ENCODE data around the gene NCAPD2.

Gene NCAPD2

DNA sequence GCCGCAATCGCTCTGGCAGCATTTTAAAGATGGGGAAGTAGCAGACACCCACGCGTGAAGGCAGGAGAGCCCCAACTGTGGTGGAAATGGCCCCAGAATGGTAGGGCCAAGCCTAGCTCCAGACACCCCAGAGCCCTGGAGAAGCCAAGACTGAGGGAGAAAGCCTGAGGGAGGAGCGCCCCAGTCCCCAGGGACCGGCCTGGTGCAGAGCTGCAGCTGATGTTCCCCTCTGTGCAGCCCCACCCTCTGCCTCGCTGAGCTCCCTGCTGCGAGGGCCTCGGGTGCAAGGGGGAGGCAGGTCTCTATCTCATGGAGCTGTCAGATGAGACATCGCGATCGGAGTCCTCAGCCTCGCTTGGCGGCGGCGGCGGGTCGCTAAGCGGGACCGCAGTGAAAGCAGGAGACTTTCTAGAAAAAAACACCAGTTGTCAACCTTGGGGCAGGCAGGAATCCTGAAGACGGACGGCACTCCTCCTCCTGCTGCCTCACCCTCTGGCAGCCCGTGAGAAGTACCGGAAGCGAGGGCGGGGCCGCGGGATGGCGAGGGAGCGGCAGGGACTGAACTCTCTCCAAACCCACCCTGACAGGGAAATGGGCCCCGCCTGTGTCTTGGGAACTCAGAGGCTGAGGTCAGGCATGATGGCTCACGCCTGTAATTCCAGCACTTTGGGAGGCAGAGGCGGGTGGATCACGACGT lies 46.4 kb downstream of the NCAPD2 start:
- no peak overlapping the region; the same call in 1 of the 2 replicates for H3K4me3 ChIP-seq (ENCODE audit: low read length)
- peak; percentile 45 for DNase-seq (ENCODE audit: low read depth, low spot score)

DNA sequence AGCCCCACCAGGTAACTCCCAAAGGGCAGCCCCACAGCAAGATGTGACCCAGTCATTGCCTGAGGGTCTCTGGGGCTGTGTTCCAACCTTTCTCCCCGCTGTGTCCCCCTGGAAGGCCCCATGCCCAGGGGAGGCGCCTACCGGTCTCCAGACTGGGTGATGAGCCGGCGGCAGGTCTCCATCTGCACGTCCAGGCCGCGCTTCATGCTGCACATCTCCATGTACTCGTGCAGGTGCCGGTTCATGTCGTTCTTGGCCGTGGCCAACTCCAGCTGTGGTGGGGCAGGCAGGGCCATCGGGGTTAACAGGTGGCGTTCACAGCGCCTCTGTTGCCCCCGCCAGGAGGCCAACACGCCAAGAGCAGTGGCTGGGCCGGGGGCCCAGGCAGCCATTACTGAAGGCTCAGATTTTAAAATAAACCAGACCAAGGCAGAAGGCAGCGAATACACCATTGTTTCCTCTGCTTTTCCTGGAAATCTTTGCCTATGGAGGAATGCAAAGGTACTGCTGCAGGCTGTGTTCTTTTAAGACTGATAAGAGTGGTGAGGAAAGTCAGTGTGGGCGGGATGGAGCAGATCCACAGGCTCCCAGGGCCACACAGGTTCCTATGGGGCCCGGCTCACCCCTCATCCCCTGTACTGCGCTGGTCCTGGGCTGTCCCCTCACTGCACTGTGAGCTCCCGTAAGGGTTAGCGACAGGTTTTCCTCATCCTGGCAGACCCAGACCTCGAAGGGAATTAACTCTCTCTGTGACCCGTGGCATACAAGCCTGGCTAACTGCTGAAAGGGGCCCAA lies 47.7 kb downstream of the NCAPD2 start:
- DNase-seq (ENCODE audit: low read depth, low spot score): no peak
- no peak overlapping the region for H3K4me3 ChIP-seq (ENCODE audit: low read length)

DNA sequence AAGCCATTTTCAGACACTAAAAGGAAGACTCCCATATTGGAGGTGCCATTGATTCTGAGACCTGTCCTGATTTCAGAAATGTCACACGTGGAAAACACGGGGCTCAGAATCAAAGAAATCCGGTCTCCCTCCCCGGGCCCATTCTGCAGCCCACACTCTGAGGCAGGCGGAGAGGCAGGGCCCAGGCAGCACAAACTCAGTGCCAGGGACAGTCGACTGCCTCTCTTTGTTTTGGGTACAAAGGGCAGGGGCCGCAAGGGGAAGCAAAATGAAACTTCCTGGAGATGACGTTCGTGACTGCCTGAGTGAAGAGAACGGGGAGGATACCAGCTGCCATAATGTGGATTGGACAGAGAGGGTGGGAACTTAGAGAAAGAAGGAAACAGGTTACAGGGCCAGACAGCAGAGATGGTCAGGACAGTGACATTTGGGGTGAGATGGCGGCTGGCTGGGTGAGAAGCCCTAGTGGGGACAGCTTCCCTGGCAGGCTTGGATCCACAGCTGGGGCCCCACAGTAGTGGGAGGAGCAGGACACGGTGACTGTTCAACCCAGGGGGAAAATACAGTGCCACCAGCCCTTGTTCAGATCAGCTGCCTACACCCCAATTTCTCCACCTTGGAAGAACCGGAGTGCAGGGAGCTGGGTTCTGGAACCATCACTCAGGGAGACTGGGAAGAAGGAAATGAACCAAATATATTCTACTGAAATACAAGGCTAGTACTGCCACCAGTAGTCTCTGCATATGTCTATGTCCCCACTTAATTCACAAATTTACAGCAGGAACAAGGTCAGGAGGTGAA lies 48.5 kb downstream of the NCAPD2 start:
- no peak for DNase-seq (ENCODE audit: low read depth, low spot score)
- H3K4me3 ChIP-seq (ENCODE audit: low read length): no peak overlapping the region

DNA sequence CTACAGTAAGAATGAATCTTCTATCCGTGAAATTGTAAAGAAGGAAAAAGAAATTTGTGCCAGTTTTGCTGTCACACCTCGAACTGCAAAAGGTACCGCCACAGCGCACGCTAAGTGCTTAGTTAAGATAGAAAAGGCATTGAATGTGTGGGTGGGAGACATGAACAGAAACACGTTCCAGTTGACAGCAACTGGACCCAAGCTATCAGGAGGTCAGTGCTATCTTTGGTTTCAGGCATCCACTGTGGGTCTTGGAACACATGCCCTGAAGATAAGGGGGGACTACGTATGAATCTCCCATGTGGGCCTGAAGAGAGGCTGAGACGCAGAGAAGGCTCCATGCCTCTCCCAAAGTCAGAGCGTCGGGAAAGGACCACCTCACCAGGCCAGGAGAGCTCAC lies 52.1 kb downstream of the NCAPD2 start:
- no peak for DNase-seq (ENCODE audit: low read depth, low spot score)
- H3K4me3 ChIP-seq (ENCODE audit: low read length): no peak overlapping the region

DNA sequence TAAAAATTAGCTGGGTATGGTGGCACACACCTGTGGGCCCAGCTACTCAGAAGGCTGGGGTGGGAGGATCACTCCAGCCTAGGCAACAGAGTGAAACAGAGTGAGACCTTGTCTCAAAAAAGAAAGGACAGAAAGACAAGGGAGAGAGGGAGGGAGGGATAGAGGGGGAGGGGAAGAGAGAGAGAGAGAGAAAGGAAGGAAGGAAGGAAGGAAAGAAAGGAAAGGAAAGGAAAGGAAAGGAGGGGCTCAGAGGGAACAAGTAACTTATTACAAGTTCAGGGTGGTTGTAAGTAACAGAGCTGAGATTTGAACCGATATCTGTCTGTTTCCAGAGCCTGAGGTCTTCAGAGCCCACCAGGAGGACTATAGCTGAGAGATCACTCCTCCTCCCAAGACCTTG lies 53.7 kb downstream of the NCAPD2 start:
- H3K4me3 ChIP-seq (ENCODE audit: low read length): no peak overlapping the region

DNA sequence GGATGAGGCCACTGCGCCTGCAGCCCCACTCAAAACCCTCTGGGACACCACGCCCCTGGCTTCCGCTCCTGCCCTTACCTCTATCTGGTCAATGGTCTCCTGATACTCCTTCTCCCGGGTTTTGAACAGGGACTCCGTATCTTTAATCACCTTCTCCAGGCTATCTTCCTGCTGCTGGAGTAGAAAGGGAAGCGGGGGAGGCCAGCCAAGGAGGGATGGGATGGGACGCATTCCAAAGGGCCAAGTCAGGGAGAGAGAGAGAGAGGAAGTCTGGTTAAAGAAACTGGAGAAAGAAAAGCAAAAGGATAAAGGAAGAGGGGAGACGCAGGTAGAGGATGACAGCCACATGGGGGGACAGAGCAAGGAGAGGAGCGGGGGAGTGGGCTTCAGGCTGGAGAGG lies 54.1 kb downstream of the NCAPD2 start:
- no peak for DNase-seq (ENCODE audit: low read depth, low spot score)
- H3K4me3 ChIP-seq (ENCODE audit: low read length): no peak overlapping the region

More for the DNA sequence above, 53.7 kb downstream of the NCAPD2 start:
- no peak for DNase-seq (ENCODE audit: low read depth, low spot score)

DNA sequence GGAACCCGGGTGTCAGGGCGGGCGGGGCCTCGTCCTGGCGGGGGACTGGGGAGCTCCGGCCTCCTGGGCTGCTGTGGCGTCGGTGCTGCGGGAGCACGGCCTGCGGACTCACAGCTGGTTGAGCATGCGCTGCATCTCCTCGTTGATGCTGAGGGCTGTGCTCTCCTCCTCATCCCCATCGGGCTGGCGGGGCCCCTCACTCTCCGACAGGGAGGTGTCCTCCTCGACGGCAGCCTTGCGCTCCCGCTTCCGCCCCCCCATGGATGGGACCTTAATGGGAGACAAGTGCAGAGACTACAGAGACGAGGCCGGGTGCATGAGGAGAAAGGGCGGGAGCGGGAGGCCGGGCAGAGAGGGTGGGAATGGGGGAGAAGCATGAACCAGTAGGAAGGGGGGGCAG lies 54.7 kb downstream of the NCAPD2 start:
- DNase-seq (ENCODE audit: low read depth, low spot score): no peak
- no peak overlapping the region for H3K4me3 ChIP-seq (ENCODE audit: low read length)

DNA sequence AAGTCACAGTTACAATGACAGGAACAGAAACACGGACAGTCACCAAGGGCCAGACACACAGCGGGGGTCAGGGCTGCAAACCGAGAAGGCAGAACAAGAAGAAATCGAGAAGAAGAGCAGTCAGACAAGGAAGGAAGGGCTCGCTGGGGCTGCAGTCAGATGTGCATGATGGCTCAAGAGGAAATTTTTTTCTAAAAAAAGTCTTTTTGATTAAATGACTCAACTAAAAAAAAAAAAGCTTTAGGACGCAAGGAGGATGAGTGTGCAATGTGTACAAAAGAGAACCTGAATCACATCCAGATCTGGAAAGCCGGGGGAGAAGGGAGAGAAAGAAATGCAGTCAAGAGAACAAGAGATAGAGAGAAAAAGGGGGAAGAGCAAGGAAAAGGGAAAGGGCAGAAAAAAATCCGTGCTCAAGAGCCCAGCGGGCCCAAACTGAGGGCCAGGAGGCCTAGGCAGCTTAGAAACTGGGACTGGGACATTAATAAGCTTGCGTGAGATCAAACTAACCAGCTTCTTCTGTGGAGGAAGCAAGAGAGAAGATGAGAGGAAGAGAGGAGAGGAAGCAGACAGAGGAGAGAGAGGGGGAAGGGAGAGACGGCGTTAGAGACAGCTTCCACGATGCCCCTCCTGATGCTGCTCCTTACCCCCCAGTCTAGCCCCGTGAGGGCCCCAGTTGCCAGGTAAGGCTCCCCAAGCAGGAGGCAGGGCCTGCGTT lies 55.2 kb downstream of the NCAPD2 start:
- H3K4me3 ChIP-seq (ENCODE audit: low read length): no peak overlapping the region
- DNase-seq (ENCODE audit: low read depth, low spot score): no peak

DNA sequence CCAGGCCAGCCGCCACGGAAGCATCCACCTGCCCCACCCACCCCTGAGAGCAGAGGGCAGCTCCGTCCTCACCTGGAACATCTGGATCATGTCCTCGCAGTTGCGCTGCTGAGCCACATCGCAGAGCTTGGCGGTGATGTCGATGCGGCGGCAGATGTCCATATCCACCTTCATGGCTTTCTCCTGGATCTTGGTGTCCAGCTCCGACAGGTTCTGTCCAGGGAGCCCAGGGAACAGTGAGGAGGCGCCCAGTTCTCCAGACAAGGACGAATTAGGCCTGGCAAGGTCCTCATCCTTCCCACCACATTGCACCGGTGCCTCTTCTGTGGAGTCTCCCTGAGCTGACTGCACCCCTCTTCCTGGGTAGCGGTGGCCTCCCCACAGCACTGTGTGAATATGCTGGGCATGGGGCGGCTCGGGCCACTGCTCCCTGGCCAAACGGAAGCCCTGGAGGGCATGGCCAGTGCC lies 55.8 kb downstream of the NCAPD2 start:
- no peak for DNase-seq (ENCODE audit: low read depth, low spot score)
- no peak overlapping the region for H3K4me3 ChIP-seq (ENCODE audit: low read length)

DNA sequence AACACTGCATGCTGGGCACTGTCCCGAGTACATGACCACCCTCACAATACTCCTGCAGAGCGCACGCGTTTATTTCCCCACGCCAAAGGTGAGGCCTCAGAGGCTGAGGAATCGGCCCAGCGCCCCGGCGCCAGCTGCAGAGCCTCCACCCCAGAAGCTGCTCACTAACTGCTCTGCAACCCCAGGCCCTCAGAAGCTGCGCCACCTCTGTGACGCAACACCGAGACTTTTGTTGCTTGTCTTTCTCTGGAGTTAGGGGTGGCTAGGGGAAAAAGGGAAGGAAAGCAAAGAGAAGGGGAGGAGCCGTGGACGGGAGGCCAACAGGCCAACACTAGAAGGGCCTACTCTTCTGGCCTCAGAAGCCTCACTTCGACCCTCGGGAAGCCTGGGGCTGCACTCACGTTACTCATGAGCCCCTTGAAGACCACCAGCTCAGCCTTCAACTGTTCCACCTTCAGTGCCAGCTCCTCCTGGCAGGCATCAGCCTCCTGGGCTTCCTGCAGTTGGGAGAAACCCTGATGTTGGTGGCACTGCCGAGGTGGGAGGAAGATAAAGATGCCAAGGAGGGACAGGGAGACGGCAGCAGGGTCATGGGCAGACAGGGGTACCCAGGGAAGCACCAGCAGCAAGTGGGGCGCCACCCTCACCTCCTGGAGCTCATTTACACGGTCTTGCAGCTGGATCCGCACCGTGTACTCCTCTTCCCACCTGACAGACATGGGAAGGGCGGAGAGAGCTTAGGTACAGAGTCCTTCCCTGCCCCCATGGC lies 56.6 kb downstream of the NCAPD2 start:
- no peak for DNase-seq (ENCODE audit: low read depth, low spot score)
- no peak overlapping the region for H3K4me3 ChIP-seq (ENCODE audit: low read length)

DNA sequence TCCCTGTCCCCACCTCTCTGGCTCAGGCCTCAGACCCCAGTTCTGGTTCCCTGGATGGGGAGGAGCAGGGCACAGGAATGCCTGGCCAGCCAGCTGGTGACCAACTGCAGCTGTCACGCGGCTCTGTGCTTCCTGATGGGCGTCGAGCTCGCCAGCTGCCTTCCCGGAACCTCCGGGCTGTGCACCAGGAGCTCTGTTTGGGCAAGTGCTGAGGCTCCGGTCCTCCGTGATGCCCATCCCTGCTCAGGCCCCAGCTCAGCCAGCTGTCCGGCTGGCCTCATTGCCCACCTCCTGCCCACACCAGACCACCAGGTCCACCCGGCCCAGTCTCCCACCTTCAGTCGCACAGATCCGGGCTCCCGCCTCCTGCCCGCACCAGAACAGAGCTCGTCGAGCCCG lies 57.2 kb downstream of the NCAPD2 start:
- no peak overlapping the region for H3K4me3 ChIP-seq (ENCODE audit: low read length)
- DNase-seq (ENCODE audit: low read depth, low spot score): no peak

DNA sequence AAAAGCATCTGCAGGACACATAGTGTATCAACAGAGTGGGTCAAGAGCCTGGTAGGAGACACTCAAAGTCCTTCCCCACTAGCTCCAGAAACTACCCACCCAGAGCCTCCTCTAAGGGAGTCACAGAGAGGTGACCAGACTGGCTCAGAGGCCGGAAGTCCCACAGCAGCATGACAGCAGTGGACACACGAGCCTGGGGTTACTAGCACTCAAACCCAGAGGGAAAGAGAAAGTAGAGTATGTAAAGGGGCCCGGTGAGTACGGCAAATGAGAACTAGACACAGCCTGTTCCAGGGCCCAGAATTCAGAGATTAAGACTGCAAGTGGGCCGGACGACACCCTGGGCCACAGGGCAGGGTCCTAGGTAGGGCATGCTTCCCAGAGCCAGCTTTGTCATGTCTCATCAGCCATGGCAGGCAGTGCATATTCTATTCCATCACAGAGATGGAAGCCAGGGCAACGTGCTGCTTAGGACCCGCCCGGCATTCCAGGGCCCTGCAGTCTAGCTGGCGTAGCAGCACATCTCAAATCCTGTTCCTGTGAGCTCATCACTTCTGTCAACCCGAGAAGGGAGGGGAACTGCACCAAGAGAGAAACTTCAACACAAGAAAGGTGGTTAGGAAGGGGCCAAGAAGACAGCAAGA lies 57.7 kb downstream of the NCAPD2 start:
- no peak overlapping the region for H3K4me3 ChIP-seq (ENCODE audit: low read length)

DNA sequence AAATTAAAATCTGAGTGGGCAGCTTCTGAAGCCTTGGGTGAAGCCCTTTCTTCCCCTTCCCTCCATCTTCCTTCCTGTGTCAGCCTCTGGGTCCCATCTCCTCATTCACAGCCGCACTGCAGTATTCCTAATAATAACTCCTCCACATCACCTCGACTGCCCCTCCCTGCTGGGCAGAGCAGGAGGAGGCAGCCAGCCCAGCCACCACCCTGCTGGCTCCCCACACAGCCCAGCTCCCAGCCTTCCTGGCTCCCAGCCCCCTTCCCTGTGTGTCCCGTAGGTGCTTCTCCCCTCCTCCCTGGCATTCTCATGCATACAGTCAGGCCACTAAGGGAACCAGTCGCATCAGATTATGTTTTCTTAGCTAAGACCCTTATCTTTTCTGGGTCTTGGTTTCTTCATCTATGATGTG lies 58.2 kb downstream of the NCAPD2 start:
- no peak for DNase-seq (ENCODE audit: low read depth, low spot score)
- no peak overlapping the region for H3K4me3 ChIP-seq (ENCODE audit: low read length)

More for the DNA sequence above, 57.7 kb downstream of the NCAPD2 start:
- no peak for DNase-seq (ENCODE audit: low read depth, low spot score)

DNA sequence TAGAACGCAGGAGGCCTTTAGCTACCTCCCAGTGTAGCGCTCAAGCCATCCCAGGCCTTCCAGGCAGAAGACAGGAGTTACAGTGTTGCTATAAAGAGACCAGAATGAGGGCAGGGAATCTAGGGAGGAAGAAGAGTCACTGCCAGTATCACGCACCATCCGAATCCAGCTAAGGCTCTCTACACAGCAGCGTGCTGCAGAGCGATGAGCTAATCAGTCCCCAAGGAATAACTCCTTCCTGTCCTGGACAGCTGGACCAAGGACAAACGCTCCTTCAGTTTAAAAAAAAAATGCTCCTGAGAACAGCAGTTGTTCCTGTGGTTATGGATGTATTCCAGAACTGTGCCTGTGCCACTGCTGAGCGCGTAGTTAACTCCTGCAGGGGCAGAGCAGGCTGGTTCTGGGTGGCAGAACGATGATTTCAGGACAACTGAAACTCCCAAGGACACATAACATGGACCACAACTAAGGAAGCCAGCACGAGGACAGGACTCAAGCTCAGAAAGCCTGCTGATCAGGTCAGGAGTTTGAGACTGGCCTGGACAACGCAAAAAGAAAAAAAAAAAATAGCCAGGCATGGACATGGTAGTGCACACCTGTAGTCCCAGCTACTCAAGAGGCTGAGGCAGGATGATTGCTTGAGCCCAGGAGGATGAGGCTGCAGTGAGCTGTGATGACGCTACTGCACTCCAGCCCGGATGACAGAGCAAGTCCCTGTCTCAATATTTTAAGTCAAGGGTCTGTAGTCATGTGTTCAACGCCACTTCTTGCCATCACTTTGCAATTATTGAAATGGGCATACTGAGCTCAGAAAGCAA lies 59.4 kb downstream of the NCAPD2 start:
- H3K4me3 ChIP-seq (ENCODE audit: low read length): no peak overlapping the region
- no peak for DNase-seq (ENCODE audit: low read depth, low spot score)

DNA sequence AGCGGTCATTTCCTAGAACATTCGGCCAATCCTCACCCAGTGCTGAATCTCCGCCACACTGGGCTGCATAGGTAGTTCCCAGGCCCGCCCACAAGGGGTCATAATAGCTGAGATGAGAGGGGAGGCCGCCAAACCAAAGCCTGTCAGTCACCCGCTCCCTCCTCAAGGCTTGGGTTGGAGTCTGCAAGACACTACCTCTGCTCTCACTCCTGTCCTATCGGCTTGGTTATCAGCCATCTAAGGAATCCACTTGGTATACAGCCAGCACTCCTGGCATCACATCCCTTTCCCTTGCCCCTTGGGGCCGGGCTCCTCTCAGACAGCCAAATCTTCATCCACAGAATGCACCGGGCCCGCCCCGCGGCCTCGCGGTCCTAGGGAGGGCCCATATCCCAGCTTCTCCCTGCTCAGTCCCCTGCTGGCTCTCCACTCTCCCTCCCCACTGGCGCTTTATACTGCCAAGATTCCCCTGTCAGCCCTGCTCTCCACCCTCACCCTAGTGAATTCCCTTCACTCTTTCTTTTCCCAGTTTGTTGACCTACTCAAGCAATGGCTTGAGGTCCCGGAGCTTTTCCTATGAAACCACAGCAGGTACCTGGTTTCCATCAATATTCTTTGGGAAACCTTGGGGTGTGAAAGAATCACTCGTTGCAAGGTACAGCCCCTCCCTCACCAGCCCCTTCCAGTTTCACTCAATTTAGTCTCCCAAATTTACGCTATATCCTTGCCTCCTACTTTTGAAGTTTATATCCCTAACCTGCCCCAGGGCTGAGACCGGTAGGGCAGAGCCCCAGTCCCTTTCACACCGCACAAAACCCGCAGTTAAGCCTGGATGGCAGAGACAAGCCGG lies 60.5 kb downstream of the NCAPD2 start:
- peak overlapping the region; percentile 80 for H3K4me3 ChIP-seq (ENCODE audit: low read length)
- DNase-seq (ENCODE audit: low read depth, low spot score): peak; percentile 60

DNA sequence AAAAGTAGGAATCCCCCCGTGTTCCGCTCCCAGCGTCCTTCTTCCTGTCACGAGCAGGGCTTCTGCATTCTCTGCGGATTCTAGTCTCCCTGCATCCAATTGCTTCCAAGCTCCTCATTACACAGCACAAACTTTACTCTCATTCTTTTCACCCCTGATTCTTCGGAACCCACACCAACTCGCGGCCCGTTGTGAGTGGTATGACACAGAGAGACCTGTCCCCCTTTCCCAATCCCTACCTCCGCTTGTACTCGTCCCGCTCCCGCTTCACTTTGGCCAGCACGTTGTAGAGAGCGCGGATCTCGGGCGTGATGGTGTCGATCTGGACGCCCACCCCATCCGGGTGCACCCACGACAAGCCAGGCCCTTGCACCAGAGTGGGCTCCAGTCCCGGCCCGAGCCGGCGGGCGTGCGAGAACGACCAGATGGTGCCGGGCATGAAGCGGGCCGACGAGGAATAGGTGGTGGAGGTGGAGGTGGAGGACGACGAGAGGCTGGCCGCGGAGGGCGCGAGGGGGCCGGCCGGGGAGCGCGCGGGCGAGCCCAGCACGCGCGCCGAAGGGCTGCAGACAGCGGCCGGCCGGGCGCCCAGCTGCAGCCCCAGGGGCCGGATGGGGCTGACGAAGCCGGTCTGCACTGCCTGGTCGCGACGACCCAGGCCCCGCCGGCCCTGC lies 61.3 kb downstream of the NCAPD2 start:
- peak overlapping the region; percentile 80 for H3K4me3 ChIP-seq (ENCODE audit: low read length)
- DNase-seq (ENCODE audit: low read depth, low spot score): no peak

Data from Jurkat, Clone E6-1 (cell line).